H1 (cell line): ENCODE results near the gene SMARCA5. TPM values are rescaled to one million over a fixed set of nuclear protein-coding genes. Genes with fewer than 3 reads are reported as not detected.

Experiments used
- CTCF ChIA-PET: fragments of 300-600 bp; sonication (Branson Sonifier 250); formaldehyde crosslinking; loops from one replicate; lab custom pipeline; 2021; ENCODE audit not compliant: partially characterized antibody; lab: Charles Lee
- POLR2A ChIA-PET: fragments of 300-600 bp; sonication (Branson Sonifier 250); formaldehyde crosslinking; loops from one replicate; lab custom pipeline; 2021; ENCODE audit warnings: inconsistent platforms; ENCODE audit not compliant: partially characterized antibody; lab: Charles Lee
- DNase-seq, 2 experiments: peaks; one replicate each; pipeline versions ENCODE4 v3.0.0 to v3.0.0-alpha.2; 2010 to 2022; ENCODE audit warnings: low spot score in 2 of 2, low read depth in 1 of 2, mixed read lengths in 1 of 2
- FAIRE-seq: peaks from 2 replicates; lab custom pipeline; 2011; peaks lifted over from hg19 to GRCh38; lab: Jason Lieb, UNC
- H2AFZ ChIP-seq: 2 replicates; pipeline ENCODE4 v1.8.1; 2012; ENCODE audit warnings: low read length, inconsistent platforms
- H2AK5ac ChIP-seq: 2 replicates; pipeline ENCODE4 v1.6.1; 2013; ENCODE audit warnings: low read depth, low read length
- H2BK120ac ChIP-seq: replicated peaks from 2 replicates; pipeline ENCODE3; 2013; ENCODE audit warnings: low read depth, low read length, inconsistent platforms
- H2BK12ac ChIP-seq: 2 replicates; pipeline ENCODE4 v1.6.1; 2013; ENCODE audit warnings: low read depth, low read length
- H2BK15ac ChIP-seq: 2 replicates; pipeline ENCODE4 v1.6.1; 2013; ENCODE audit warnings: low read length
- H2BK20ac ChIP-seq: 2 replicates; pipeline ENCODE4 v1.6.1; 2013; ENCODE audit warnings: low read length
- H2BK5ac ChIP-seq: 2 replicates; pipeline ENCODE4 v1.6.1; 2013; ENCODE audit warnings: low read depth, low read length
- H3K14ac ChIP-seq: 2 replicates; pipeline ENCODE4 v1.6.1; 2013; ENCODE audit warnings: inconsistent platforms; ENCODE audit not compliant: insufficient read length
- H3K18ac ChIP-seq: 2 replicates; pipeline ENCODE4 v1.6.1; 2013; ENCODE audit warnings: low read length; ENCODE audit errors: extremely low read depth
- H3K23ac ChIP-seq: 2 replicates; pipeline ENCODE4 v1.6.1; 2013; ENCODE audit warnings: inconsistent platforms; ENCODE audit not compliant: insufficient read length
- H3K23me2 ChIP-seq: 2 replicates; pipeline ENCODE4 v1.6.1; 2013; ENCODE audit warnings: low read depth, low read length
- H3K27ac ChIP-seq: 2 replicates; pipeline ENCODE4 v1.6.1; 2011; ENCODE audit warnings: low read depth, low read length, inconsistent platforms
- H3K27me3 ChIP-seq, 4 experiments: replicated peaks in 1 of 4; 1 replicate in 1 of 4; 2 replicates in 3 of 4; pipeline versions ENCODE4 v1.6.1 to v1.8.1; 2011 to 2013; ENCODE audit warnings: low read length in 3 of 4, mild to moderate bottlenecking in 3 of 4, inconsistent platforms in 2 of 4, mixed read lengths in 2 of 4, moderate library complexity in 1 of 4; ENCODE audit not compliant: control insufficient read depth in 3 of 4, insufficient read depth in 3 of 4; ENCODE audit errors: extremely low read depth in 1 of 4
- H3K36me3 ChIP-seq, 4 experiments: 2 replicates each; pipeline versions ENCODE4 v1.6.1 to v1.8.1; 2011 to 2013; ENCODE audit warnings: mild to moderate bottlenecking in 4 of 4, low read length in 3 of 4, moderate library complexity in 2 of 4, control low read depth in 1 of 4, inconsistent platforms in 1 of 4; ENCODE audit not compliant: insufficient read depth in 4 of 4, control insufficient read depth in 2 of 4
- H3K4ac ChIP-seq: replicated peaks from 2 replicates; pipeline ENCODE3; 2013; ENCODE audit warnings: low read length, low read depth, mixed read lengths, inconsistent platforms; ENCODE audit not compliant: insufficient read length
- H3K4me1 ChIP-seq, 4 experiments: replicated peaks in 1 of 4; 1 replicate in 1 of 4; 2 replicates in 3 of 4; pipeline versions ENCODE4 v1.6.1 to v1.8.1; 2011 to 2013; ENCODE audit warnings: low read length in 3 of 4, inconsistent platforms in 2 of 4, mixed read lengths in 1 of 4; ENCODE audit not compliant: insufficient read depth in 4 of 4, control insufficient read depth in 3 of 4
- H3K4me2 ChIP-seq, 2 experiments: 2 replicates each; pipeline versions ENCODE4 v1.6.1 to v1.8.1; 2011 to 2013; ENCODE audit warnings: low read depth in 2 of 2, low read length in 2 of 2, control low read depth in 1 of 2, inconsistent platforms in 1 of 2, mild to moderate bottlenecking in 1 of 2; ENCODE audit not compliant: insufficient read depth in 1 of 2
- H3K4me3 ChIP-seq, 4 experiments: fragments of 200-600, 300-600 bp in 1 of 4; sonication (generic), shearing (Covaris generic), sonication (Bioruptor Twin) in 1 of 4; 2 replicates each; pipeline versions ENCODE4 v1.5.1 to v1.8.1; 2011 to 2016; ENCODE audit warnings: low read length in 4 of 4, low read depth in 3 of 4, control low read depth in 2 of 4, inconsistent platforms in 2 of 4, mild to moderate bottlenecking in 2 of 4, mixed read lengths in 1 of 4, moderate library complexity in 1 of 4; ENCODE audit not compliant: insufficient read depth in 2 of 4; ENCODE audit errors: extremely low read depth in 1 of 4
- H3K56ac ChIP-seq: replicated peaks from 2 replicates; pipeline ENCODE3; 2013; ENCODE audit warnings: low read depth, mild to moderate bottlenecking, mixed read lengths, low read length, inconsistent platforms; ENCODE audit not compliant: insufficient read length
- H3K79me1 ChIP-seq: 2 replicates; pipeline ENCODE4 v1.6.1; 2013; ENCODE audit warnings: low read depth, low read length, control low read depth
- H3K79me2 ChIP-seq, 2 experiments: 2 replicates each; pipeline versions ENCODE4 v1.6.1 to v1.8.1; 2012 to 2013; ENCODE audit warnings: low read length in 2 of 2, mild to moderate bottlenecking in 2 of 2, inconsistent platforms in 1 of 2; ENCODE audit not compliant: insufficient read depth in 2 of 2, control insufficient read depth in 1 of 2
- H3K9ac ChIP-seq, 4 experiments: replicated peaks in 1 of 4; 1 replicate in 1 of 4; 2 replicates in 3 of 4; pipeline versions ENCODE4 v1.6.1 to v1.8.1; 2011 to 2013; ENCODE audit warnings: low read depth in 3 of 4, low read length in 3 of 4, control low read depth in 2 of 4, mild to moderate bottlenecking in 2 of 4, moderate library complexity in 2 of 4, inconsistent platforms in 1 of 4; ENCODE audit errors: extremely low read depth in 1 of 4
- H3K9me3 ChIP-seq, 2 experiments: 2 replicates each; pipeline versions ENCODE4 v1.6.1 to v1.8.1; 2012 to 2013; ENCODE audit warnings: mild to moderate bottlenecking in 2 of 2, moderate library complexity in 2 of 2, control low read depth in 1 of 2, inconsistent platforms in 1 of 2, low read depth in 1 of 2, low read length in 1 of 2, mixed read lengths in 1 of 2; ENCODE audit not compliant: insufficient read depth in 2 of 2
- H4K20me1 ChIP-seq, 2 experiments: replicated peaks in 1 of 2; 2 replicates each; pipeline versions ENCODE3 to v1.8.1; 2011 to 2013; ENCODE audit warnings: inconsistent platforms in 2 of 2, low read length in 2 of 2, mild to moderate bottlenecking in 1 of 2; ENCODE audit not compliant: insufficient read depth in 2 of 2, control insufficient read depth in 1 of 2
- H4K5ac ChIP-seq: 2 replicates; pipeline ENCODE4 v1.6.1; 2013; ENCODE audit warnings: low read length, low read depth, mixed read lengths, inconsistent platforms; ENCODE audit not compliant: insufficient read length
- H4K8ac ChIP-seq: 2 replicates; pipeline ENCODE4 v1.8.0; 2013; ENCODE audit warnings: mild to moderate bottlenecking, moderate library complexity, low read length, inconsistent platforms; ENCODE audit not compliant: insufficient read depth; ENCODE audit errors: extremely low read depth
- H4K91ac ChIP-seq: replicated peaks from 2 replicates; pipeline ENCODE3; 2013; ENCODE audit warnings: low read length, mixed read lengths, inconsistent platforms; ENCODE audit not compliant: insufficient read length
- ASH2L ChIP-seq: fragments of 200-600, 300-600 bp; sonication (generic); IDR thresholded peaks from one replicate; pipeline ENCODE4 v1.7.1; 2017; ENCODE audit warnings: low read length
- FOSL1 ChIP-seq: IDR thresholded peaks from 2 replicates; pipeline ENCODE4 v1.6.1; 2011; ENCODE audit warnings: mild to moderate bottlenecking, low read depth, low read length, moderate library complexity; ENCODE audit not compliant: insufficient read depth
- GABPA ChIP-seq: IDR thresholded peaks from 2 replicates; pipeline ENCODE4 v1.6.1; 2011; ENCODE audit warnings: mild to moderate bottlenecking, low read length, moderate library complexity, borderline replicate concordance; ENCODE audit not compliant: insufficient read depth
- NRF1 ChIP-seq: IDR thresholded peaks from 2 replicates; pipeline ENCODE4 v1.6.1; 2011; ENCODE audit warnings: mild to moderate bottlenecking, low read depth, low read length, improper control_type of control experiment
- PHF8 ChIP-seq: fragments of 200-600 bp; sonication (generic); conservative IDR thresholded peaks from 2 replicates; pipeline ENCODE4 v1.7.1; 2012; ENCODE audit warnings: low read depth, mild to moderate bottlenecking, inconsistent platforms, low read length, moderate library complexity
- POLR2A ChIP-seq, 2 experiments: IDR thresholded peaks; 1 replicate in 1 of 2; 2 replicates in 1 of 2; pipeline ENCODE4 v1.6.1; 2011; ENCODE audit warnings: low read depth in 2 of 2, low read length in 2 of 2, mild to moderate bottlenecking in 2 of 2; ENCODE audit errors: control extremely low read depth in 1 of 2
- POLR2AphosphoS5 ChIP-seq: IDR thresholded peaks from 2 replicates; pipeline ENCODE4 v1.6.1; 2011; ENCODE audit warnings: low read depth, low read length
- POU5F1 ChIP-seq: IDR thresholded peaks from 2 replicates; pipeline ENCODE4 v1.6.1; 2011; ENCODE audit warnings: low read depth, mild to moderate bottlenecking, low read length, moderate library complexity
- RFX5 ChIP-seq: IDR thresholded peaks from 2 replicates; pipeline ENCODE4 v1.6.1; 2011; ENCODE audit warnings: low read depth, low read length, improper control_type of control experiment, borderline replicate concordance
- SP1 ChIP-seq: IDR thresholded peaks from 2 replicates; pipeline ENCODE4 v1.6.1; 2011; ENCODE audit warnings: low read depth, low read length
- SP4 ChIP-seq: IDR thresholded peaks from 2 replicates; pipeline ENCODE4 v1.6.1; 2012; ENCODE audit warnings: low read length, inconsistent platforms
- SRF ChIP-seq: IDR thresholded peaks from 2 replicates; pipeline ENCODE4 v1.6.1; 2011; ENCODE audit warnings: mild to moderate bottlenecking, low read depth, low read length, moderate library complexity
- SUZ12 ChIP-seq: fragments of 200-600 bp; sonication (generic); IDR thresholded peaks from 2 replicates; pipeline ENCODE4 v1.6.1; 2012; ENCODE audit warnings: mild to moderate bottlenecking, inconsistent platforms, low read length, moderate library complexity, mixed read lengths
- TAF1 ChIP-seq: IDR thresholded peaks from 2 replicates; pipeline ENCODE4 v1.6.1; 2011; ENCODE audit warnings: mild to moderate bottlenecking, low read depth, low read length
- TCF12 ChIP-seq: IDR thresholded peaks from 2 replicates; pipeline ENCODE4 v1.6.1; 2011; ENCODE audit warnings: low read depth, mild to moderate bottlenecking, low read length
- WGBS, 2 experiments: shearing (Covaris generic) in 1 of 2; methylation state at CpG; one replicate each; pipeline versions ENCODE4 v1.1.6 to v1.1.7; 2013 to 2015; ENCODE audit warnings: low lambda C conversion rate in 2 of 2, mixed read lengths in 2 of 2, inconsistent platforms in 1 of 2, low coverage in 1 of 2, missing lambda C conversion rate in 1 of 2; ENCODE audit not compliant: insufficient replicate concordance in 2 of 2, insufficient coverage in 1 of 2, insufficient read length in 1 of 2; ENCODE audit errors: extremely low coverage in 1 of 2, missing lambda C conversion rate in 1 of 2; 5-methylcytosine and 5-hydroxymethylcytosine counted together
- polyA plus RNA-seq, 7 experiments: library from polyadenylated mRNA; depleted of rRNA in 3 of 7; stranded (reverse) in 5 of 7; unstranded in 2 of 7; fragments of >200 nt in 5 of 7; fragments of 200-250 nt in 2 of 7; gene quantifications; 1 replicate in 5 of 7; 2 replicates in 1 of 7; 4 replicates in 1 of 7; pipeline versions ENCODE4 v1.2.1 to v1.2.3, GENCODE V29; 2011 to 2013; ENCODE audit warnings: missing spikeins in 2 of 7, mixed read lengths in 2 of 7
- total RNA-seq: library from RNA; stranded (reverse); fragmentation: NEBNext Ultra II Directional; extraction: Animal tissue kit (Norgen Biotek cat#: 25700); gene quantifications from 2 replicates; pipeline ENCODE4 v1.2.1, GENCODE V29; 2021

Gene SMARCA5
- total and polyA plus RNA-seq, 2 of the 8 experiments (the other 6 are each of a cell fraction or from before 2014, with no cell fraction given): 13.9 to 112 TPM

DNA sequence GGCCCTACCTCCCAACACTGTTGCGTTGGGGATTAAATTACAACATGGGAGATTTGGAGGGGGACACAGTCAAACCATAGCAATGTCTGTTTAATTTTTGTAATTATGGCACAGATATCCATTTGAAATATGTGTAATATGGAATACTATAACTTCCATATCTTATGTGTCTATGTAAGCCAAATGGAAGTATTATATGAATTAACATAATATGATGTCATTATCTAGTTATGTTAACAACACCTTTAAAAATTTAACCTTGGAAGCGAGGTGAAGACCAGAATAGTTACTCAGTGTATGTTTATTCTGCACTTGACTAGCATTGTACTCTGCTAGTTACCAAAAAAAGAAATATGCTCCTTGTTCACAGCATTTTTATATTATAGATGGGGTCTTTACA, 4.3 kb downstream of the SMARCA5 start:
- H3K36me3 ChIP-seq: peaks cover 6 to 59% (median 26%) of the 10 kb centered on the region in 4 experiments
- ChIA-PET POLR2A (no interaction called here), CTCF (interaction anchor here (0.6 to 0.7 kb wide), 2 partner anchors 13 to 328 kb away, joined by 3 read pairs; no protein-coding TSS in a partner anchor)
- no peak overlapping the region for H3K14ac ChIP-seq
- H4K20me1 ChIP-seq: peaks cover 14 to 20% of the 10 kb centered on the region in 2 experiments
- H3K23ac ChIP-seq: no peak overlapping the region
- no peaks in the 10 kb centered on the region for H3K23me2 ChIP-seq
- H3K56ac ChIP-seq: no peak overlapping the region
- no peaks in the 10 kb centered on the region for H3K27me3 ChIP-seq
- no peak overlapping the region for H2BK20ac ChIP-seq
- H2BK15ac ChIP-seq: no peak overlapping the region
- WGBS, 2 experiments: 94% methylated on average over 2 of the region's 2 CpGs; no CpG with 5 or more reads in 1 of the 2 experiments
- H2BK5ac ChIP-seq: no peak overlapping the region
- H3K4me2 ChIP-seq: no peak overlapping the region
- H2AK5ac ChIP-seq: no peak overlapping the region
- no peak overlapping the region for H4K5ac ChIP-seq
- H2AFZ ChIP-seq: no peak overlapping the region
- no peak for DNase-seq
- H3K4me3 ChIP-seq: no peak overlapping the region
- H4K91ac ChIP-seq: no peak overlapping the region
- peaks cover 23 to 90% of the 10 kb centered on the region in 2 experiments for H3K79me2 ChIP-seq
- H3K4ac ChIP-seq: no peak overlapping the region
- no peak overlapping the region for H4K8ac ChIP-seq
- H3K9ac ChIP-seq: no peak overlapping the region
- H3K4me1 ChIP-seq: peaks cover 0 to 3% (median 0%) of the 10 kb centered on the region in 4 experiments; a peak in 1 of 7 replicates
- H3K79me1 ChIP-seq: no peaks in the 10 kb centered on the region
- FAIRE-seq: no peak
- no peak overlapping the region for H2BK12ac ChIP-seq
- no peak overlapping the region for H3K18ac ChIP-seq
- no peak overlapping the region for H3K27ac ChIP-seq
- no peak overlapping the region for H2BK120ac ChIP-seq
- H3K9me3 ChIP-seq: no peaks in the 10 kb centered on the region
- TF ChIP-seq SP1 (no peak), SP4 (no peak), POU5F1 (no peak), RFX5 (no peak), NRF1 (no peak), GABPA (no peak), FOSL1 (no peak), POLR2AphosphoS5 (no peak), SRF (no peak), POLR2A (IDR thresholded peaks at IDR 0.05; ENCODE audit: control extremely low read depth in 1 of 2, low read depth in 2 of 2, low read length in 2 of 2) (no peak), PHF8 (no peak), TCF12 (no peak), SUZ12 (no peak), TAF1 (no peak), ASH2L (no peak)
